Measurements from ENCODE around the gene NUMBL. TPM values are rescaled to one million over a fixed set of nuclear protein-coding genes. Genes with fewer than 3 reads are reported as not detected.

The NUMBL gene
- total and polyA plus RNA-seq, 9 of the 15 experiments (the other 6 are each of a cell fraction or from before 2014, with no cell fraction given), result 0.39 to 38.6 (median 6.6) TPM

- TF ChIP-seq, protein P1, sequence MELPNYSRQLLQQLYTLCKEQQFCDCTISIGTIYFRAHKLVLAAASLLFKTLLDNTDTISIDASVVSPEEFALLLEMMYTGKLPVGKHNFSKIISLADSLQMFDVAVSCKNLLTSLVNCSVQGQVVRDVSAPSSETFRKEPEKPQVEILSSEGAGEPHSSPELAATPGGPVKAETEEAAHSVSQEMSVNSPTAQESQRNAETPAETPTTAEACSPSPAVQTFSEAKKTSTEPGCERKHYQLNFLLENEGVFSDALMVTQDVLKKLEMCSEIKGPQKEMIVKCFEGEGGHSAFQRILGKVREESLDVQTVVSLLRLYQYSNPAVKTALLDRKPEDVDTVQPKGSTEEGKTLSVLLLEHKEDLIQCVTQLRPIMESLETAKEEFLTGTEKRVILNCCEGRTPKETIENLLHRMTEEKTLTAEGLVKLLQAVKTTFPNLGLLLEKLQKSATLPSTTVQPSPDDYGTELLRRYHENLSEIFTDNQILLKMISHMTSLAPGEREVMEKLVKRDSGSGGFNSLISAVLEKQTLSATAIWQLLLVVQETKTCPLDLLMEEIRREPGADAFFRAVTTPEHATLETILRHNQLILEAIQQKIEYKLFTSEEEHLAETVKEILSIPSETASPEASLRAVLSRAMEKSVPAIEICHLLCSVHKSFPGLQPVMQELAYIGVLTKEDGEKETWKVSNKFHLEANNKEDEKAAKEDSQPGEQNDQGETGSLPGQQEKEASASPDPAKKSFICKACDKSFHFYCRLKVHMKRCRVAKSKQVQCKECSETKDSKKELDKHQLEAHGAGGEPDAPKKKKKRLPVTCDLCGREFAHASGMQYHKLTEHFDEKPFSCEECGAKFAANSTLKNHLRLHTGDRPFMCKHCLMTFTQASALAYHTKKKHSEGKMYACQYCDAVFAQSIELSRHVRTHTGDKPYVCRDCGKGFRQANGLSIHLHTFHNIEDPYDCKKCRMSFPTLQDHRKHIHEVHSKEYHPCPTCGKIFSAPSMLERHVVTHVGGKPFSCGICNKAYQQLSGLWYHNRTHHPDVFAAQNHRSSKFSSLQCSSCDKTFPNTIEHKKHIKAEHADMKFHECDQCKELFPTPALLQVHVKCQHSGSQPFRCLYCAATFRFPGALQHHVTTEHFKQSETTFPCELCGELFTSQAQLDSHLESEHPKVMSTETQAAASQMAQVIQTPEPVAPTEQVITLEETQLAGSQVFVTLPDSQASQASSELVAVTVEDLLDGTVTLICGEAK (IDR thresholded peaks at IDR 0.05), result peak; percentile 43; the same call in 1 of the 2 replicates
- TF ChIP-seq, protein P1 (CRISPR knock-in tag; IDR thresholded peaks at IDR 0.05), result no peak
- TF ChIP-seq SIX5 (IDR thresholded peaks at IDR 0.05; ENCODE audit: borderline replicate concordance in 1 of 2, insufficient read depth in 1 of 2, low read depth in 1 of 2, low read length in 2 of 2), result no peak
- TF ChIP-seq SAFB2 (IDR thresholded peaks at IDR 0.05; ENCODE audit: borderline replicate concordance, low read depth, low read length, severe bottlenecking), result no peak
- TF ChIP-seq ZNF766 (CRISPR knock-in tag; conservative IDR thresholded peaks at IDR 0.05), result no peak
- 0 out of 2 replicates have a peak, but pooled peaks have one; percentile 50 for TF ChIP-seq CHD2 (IDR thresholded peaks at IDR 0.05; ENCODE audit: low read depth, low read length)
- TF ChIP-seq GABPB1 (CRISPR knock-in tag; IDR thresholded peaks at IDR 0.05), result peak; percentile 85
- no peak for TF ChIP-seq GTF2E2 (tag; IDR thresholded peaks at IDR 0.05)
- no peak for TF ChIP-seq CHD4 (IDR thresholded peaks at IDR 0.05; ENCODE audit: insufficient read depth, insufficient replicate concordance, low read depth, low read length, poor library complexity, severe bottlenecking)
- TF ChIP-seq ZBTB12 (CRISPR knock-in tag; IDR thresholded peaks at IDR 0.05), result no peak
- 0 out of 2 replicates have a peak, but pooled peaks have one; percentile 25 for TF ChIP-seq ZFX (CRISPR knock-in tag; IDR thresholded peaks at IDR 0.05)
- TF ChIP-seq SRSF1 (IDR thresholded peaks at IDR 0.05; ENCODE audit: low read depth, low read length), result no peak
- no peak for TF ChIP-seq NR4A1 (CRISPR knock-in tag; IDR thresholded peaks at IDR 0.05)
- no peak for TF ChIP-seq NR4A1 (tag; IDR thresholded peaks at IDR 0.05)
- TF ChIP-seq ZNF655 (CRISPR knock-in tag; IDR thresholded peaks at IDR 0.05), result no peak
Measured at GRCh38 chr19:40714441-40715299, 24.2 kb upstream of the NUMBL start (continued).

Measured in K562 (cell line).